ENCODE results near the gene NEXN. TPM values are rescaled to one million over a fixed set of nuclear protein-coding genes. Genes with fewer than 3 reads are reported as not detected.

NEXN gene
- total RNA-seq, 1 experiment from 2014 or later = 0.15 TPM

DNA sequence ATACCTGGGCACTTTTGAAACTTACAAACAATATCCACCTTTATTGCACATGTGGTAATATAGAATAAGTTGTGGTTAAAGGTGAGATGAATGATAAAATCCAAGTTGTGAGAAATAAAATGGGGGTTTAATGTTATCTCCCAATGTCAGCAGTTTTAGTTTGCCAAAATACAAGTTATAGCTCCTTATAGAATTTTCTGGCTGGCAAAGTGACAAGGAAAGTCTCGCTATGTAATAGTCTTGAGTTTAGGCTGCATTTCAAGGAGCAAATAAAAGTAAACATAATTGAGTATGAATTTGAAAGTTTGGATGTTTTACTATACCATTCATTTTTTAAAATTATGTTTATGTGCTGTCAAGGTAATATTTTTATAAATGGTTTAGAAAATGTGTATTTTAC, 15.0 kb upstream of the NEXN start:
- Histone ChIP-seq H4K20me1 (ENCODE audit: insufficient read depth) (no peaks in the 10 kb centered on the region), H2AFZ (ENCODE audit: low read depth, low read length, poor library complexity, severe bottlenecking) (no peak overlapping the region), H3K4me3 (replicated peaks in 1 of 2; ENCODE audit: low read depth in 1 of 2, low read length in 2 of 2) (no peak overlapping the region), H3K9me3 (ENCODE audit: control insufficient read depth in 1 of 2, insufficient read depth in 1 of 2, low read depth in 1 of 2, low read length in 2 of 2) (no peaks in the 10 kb centered on the region), H3K9ac (ENCODE audit: low read length) (no peak overlapping the region), H3K9me2 (ENCODE audit: insufficient read depth) (no peaks in the 10 kb centered on the region), H3K27me3 (ENCODE audit: insufficient read depth, low read length) (no peaks in the 10 kb centered on the region), H3K27ac (ENCODE audit: low read depth, low read length) (no peak overlapping the region), H3K36me3 (ENCODE audit: control insufficient read depth in 1 of 2, insufficient read depth in 2 of 2, low read length in 2 of 2) (no peaks in the 10 kb centered on the region), H3K4me1 (ENCODE audit: control insufficient read depth in 1 of 2, insufficient read depth in 2 of 2, low read length in 2 of 2) (no peaks in the 10 kb centered on the region), H3K4me2 (ENCODE audit: low read length) (no peak overlapping the region), H3K79me2 (ENCODE audit: insufficient read depth, low read length) (no peaks in the 10 kb centered on the region)
- intact Hi-C loops (cut with micrococcal nuclease) = no loop called here
- ChIA-PET RAD21 (ENCODE audit: low non-redundant PET in 1 of 2, low total read pairs in 2 of 2, uncharacterized antibody in 2 of 2, unreplicated experiment in 2 of 2) (no interaction called here), POLR2A (no interaction called here), CTCF (no interaction called here)
- ATAC-seq (no peak), DNase-seq (ENCODE audit: low read depth, low spot score) (no peak)
- BruUV-seq (replicated peaks) = no TSS peak
- TF ChIP-seq CTCF (IDR thresholded peaks at IDR 0.05 in 2 of 3, conservative IDR thresholded peaks at IDR 0.05 in 1 of 3; ENCODE audit: borderline replicate concordance in 1 of 3, insufficient read depth in 1 of 3, low read depth in 2 of 3, low read length in 2 of 3) = no peak
- no peak for TF ChIP-seq ZFX (IDR thresholded peaks at IDR 0.05)
- no peak for TF ChIP-seq SIN3A (IDR thresholded peaks at IDR 0.05; ENCODE audit: low read depth)
- TF ChIP-seq POLR2AphosphoS5 (IDR thresholded peaks at IDR 0.05; ENCODE audit: low read depth, low read length) = no peak
- TF ChIP-seq, protein P1, sequence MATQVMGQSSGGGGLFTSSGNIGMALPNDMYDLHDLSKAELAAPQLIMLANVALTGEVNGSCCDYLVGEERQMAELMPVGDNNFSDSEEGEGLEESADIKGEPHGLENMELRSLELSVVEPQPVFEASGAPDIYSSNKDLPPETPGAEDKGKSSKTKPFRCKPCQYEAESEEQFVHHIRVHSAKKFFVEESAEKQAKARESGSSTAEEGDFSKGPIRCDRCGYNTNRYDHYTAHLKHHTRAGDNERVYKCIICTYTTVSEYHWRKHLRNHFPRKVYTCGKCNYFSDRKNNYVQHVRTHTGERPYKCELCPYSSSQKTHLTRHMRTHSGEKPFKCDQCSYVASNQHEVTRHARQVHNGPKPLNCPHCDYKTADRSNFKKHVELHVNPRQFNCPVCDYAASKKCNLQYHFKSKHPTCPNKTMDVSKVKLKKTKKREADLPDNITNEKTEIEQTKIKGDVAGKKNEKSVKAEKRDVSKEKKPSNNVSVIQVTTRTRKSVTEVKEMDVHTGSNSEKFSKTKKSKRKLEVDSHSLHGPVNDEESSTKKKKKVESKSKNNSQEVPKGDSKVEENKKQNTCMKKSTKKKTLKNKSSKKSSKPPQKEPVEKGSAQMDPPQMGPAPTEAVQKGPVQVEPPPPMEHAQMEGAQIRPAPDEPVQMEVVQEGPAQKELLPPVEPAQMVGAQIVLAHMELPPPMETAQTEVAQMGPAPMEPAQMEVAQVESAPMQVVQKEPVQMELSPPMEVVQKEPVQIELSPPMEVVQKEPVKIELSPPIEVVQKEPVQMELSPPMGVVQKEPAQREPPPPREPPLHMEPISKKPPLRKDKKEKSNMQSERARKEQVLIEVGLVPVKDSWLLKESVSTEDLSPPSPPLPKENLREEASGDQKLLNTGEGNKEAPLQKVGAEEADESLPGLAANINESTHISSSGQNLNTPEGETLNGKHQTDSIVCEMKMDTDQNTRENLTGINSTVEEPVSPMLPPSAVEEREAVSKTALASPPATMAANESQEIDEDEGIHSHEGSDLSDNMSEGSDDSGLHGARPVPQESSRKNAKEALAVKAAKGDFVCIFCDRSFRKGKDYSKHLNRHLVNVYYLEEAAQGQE (IDR thresholded peaks at IDR 0.05; ENCODE audit: low read depth) = no peak
- no peak for TF ChIP-seq EZH2phosphoT487 (IDR thresholded peaks at IDR 0.05; ENCODE audit: borderline replicate concordance)
- no peak for TF ChIP-seq SRF (IDR thresholded peaks at IDR 0.05; ENCODE audit: low read depth)
- no peak for TF ChIP-seq ZNF274 (IDR thresholded peaks at IDR 0.05; ENCODE audit: low read depth, low read length)
- TF ChIP-seq JUND (IDR thresholded peaks at IDR 0.05) = no peak
- no peak for TF ChIP-seq TCF7L2 (IDR thresholded peaks at IDR 0.05; ENCODE audit: borderline replicate concordance, extremely low read depth, insufficient read depth, insufficient read length)
- TF ChIP-seq SP1 (IDR thresholded peaks at IDR 0.05; ENCODE audit: low read depth) = no peak
- no peak for TF ChIP-seq FOSL1 (IDR thresholded peaks at IDR 0.05; ENCODE audit: low read depth)
- TF ChIP-seq ELF1 (IDR thresholded peaks at IDR 0.05; ENCODE audit: borderline replicate concordance, low read depth) = no peak
- no peak for TF ChIP-seq ATF3 (IDR thresholded peaks at IDR 0.05)
